C4-2B (cell line): ENCODE data around the gene CLSTN2.
A peak's percentile ranks its signal among the peaks of the same experiment; 100 is the strongest.

Source experiments
- H3K27ac ChIP-seq: fragments of 450-650 bp; 2 replicates; pipeline ENCODE4 v1.5.1; 2017
- ZFX ChIP-seq: fragments of 450-650 bp; IDR thresholded peaks from 2 replicates; pipeline ENCODE4 v1.6.1; 2017
- TF ChIP-seq, protein P1 (sequence below): fragments of 450-650 bp; conservative IDR thresholded peaks from 2 replicates; pipeline ENCODE4 v1.5.1; 2017; ENCODE audit warnings: mild to moderate bottlenecking

The CLSTN2 gene

DNA sequence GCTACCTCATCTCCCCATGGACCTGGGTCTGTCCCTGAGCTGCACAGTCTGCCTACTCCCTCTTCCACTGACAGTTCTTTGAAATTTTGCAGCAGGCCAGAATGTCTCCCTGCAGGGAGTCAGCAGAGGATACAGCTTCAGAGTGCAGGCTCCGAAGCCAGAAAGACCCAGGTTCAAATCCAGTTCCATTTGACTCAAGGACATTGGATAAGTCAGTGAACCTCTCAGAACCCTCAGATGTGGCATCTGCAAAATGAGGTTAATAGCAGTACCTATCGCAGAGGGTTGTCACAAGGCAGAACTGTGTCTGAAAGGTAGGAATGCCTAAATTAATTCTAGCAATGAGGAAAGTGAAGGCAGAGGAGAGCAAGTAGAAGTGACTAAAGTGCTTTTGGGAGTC is 498.4 kb downstream of the CLSTN2 start:
- TF ChIP-seq, protein P1, sequence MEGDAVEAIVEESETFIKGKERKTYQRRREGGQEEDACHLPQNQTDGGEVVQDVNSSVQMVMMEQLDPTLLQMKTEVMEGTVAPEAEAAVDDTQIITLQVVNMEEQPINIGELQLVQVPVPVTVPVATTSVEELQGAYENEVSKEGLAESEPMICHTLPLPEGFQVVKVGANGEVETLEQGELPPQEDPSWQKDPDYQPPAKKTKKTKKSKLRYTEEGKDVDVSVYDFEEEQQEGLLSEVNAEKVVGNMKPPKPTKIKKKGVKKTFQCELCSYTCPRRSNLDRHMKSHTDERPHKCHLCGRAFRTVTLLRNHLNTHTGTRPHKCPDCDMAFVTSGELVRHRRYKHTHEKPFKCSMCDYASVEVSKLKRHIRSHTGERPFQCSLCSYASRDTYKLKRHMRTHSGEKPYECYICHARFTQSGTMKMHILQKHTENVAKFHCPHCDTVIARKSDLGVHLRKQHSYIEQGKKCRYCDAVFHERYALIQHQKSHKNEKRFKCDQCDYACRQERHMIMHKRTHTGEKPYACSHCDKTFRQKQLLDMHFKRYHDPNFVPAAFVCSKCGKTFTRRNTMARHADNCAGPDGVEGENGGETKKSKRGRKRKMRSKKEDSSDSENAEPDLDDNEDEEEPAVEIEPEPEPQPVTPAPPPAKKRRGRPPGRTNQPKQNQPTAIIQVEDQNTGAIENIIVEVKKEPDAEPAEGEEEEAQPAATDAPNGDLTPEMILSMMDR, result no peak
- no peak for TF ChIP-seq ZFX
- H3K27ac ChIP-seq, result no peak overlapping the region

DNA sequence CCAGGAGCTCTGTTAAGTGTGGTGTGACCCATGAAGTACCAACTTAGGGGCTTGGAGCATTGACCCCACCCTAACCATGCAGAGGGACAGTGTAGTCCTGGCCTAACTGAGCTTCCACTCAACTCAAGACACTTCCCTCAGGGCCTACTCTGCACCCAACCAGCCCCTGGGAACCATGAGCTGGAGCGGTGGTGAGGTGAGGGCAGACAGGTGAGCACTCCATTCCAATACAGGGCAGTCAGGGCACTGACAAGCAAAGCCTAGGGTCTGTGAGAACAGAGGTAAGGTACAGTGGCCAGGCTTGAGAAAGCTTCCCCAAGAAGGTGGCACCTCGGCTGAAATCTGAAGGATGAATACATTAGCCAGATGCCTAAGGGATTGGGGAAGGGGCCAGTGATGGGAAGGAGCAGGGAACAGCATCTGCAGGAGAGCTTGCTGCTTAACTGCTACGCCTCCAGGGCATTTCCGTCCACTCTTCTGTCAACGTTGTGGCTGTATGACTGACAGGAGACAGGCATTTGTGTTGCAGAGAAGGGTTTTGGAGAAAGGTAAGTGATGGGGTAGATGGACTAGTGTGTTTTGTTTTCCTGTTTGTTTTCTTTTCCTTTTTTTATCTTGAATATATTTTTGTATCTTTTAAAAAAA is 499.4 kb downstream of the CLSTN2 start:
- TF ChIP-seq, protein P1, result no peak
- no peak for TF ChIP-seq ZFX
- no peak overlapping the region for H3K27ac ChIP-seq

DNA sequence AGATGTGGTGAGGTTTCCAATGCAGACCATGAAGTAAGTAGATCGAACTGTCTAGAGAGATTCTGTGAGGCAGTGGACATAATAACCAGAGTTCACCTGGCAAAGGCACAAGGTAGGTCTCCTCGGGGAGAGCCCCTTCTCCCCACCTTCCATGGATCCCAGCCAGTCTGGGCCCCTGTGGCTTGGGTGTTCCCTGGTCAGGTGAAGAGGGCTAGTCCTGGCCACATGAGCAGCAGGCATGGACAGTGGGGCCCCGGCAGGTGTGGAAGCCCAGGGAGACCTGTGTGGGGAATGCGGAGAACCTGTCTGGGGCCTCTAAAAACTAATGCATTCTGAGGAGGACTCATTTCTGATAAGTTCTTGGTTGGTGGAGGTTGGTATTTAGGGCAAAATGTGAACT is 501.4 kb downstream of the CLSTN2 start:
- TF ChIP-seq, protein P1, result no peak
- no peak for TF ChIP-seq ZFX
- no peak overlapping the region for H3K27ac ChIP-seq

DNA sequence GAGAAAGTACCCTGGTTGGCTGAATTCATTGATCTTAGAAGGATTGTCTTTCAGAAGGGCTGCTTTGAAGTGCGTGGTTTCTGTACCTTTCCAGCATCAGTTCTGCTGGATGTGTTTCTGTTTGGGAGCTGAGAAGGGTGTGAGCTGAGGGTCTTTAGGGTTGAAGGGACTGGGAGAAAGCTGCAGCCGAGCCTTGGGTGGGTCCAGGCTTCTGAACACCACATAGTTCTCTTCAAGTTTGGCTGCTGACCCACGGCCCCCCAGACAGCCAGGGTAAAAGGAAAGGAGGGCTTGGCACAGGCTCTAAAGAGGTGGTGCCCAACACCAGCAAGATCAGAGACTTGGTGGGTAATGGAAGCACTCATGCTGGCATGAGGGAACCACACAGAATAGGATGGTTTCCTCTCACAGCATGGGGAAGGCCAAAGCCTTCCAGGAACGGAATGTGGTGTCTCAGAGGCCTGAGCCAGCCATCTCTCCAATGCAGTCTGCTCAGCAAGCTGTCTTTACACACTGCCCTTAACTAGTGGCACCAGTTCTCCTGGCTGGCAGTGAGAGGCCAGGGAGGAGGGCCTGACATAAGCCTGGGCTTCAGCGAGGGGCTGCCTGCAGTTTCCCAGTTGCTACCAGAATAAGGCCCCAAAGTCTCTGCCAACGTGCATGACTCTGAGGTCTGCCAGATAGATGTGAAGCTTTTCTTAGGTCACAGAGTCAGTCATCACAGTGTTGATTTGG is 503.9 kb downstream of the CLSTN2 start:
- TF ChIP-seq, protein P1, result no peak
- TF ChIP-seq ZFX, result no peak

DNA sequence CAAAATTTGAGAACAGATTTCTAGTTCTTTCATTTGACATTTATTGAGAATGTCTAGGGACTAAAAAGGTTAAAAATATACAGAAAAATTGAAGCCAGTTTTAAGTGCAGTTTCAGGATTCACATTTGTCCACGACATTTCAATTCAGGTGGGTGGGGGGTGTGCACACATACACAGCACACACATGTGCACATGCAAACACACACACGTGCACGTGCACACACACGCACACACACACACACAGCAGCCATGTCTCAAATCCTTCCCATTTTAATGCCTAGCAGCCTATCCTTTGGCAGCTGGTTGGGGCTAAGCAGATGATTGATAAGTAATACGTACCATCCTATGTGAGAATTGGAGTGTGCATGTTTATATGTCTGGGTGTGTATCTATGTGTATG is 504.5 kb downstream of the CLSTN2 start:
- H3K27ac ChIP-seq, result peak overlapping the region; percentile 17
- no peak for TF ChIP-seq ZFX
- TF ChIP-seq, protein P1, result no peak

More for the DNA sequence above, 503.9 kb downstream of the CLSTN2 start:
- H3K27ac ChIP-seq, result peak overlapping the region; percentile 17

DNA sequence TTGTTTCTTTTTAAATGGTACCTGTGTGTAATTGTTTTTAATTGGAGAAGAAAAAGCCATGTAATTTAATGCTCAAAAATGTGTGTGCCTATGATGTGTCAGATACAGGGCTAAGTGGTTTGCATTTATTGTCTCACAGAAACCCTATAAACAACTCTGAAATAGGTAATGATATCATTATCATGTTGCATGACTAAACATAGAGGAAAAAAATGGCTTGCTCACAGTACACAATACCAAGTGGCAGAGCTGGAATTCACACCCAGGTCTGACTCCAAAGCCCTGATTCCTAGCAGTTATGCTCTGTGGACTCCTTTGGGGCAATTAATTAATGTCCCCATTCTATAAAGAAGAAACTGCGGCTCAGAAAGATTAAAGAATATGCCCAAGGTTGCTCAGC is 505.5 kb downstream of the CLSTN2 start:
- TF ChIP-seq, protein P1, result no peak
- TF ChIP-seq ZFX, result no peak
- no peak overlapping the region for H3K27ac ChIP-seq

DNA sequence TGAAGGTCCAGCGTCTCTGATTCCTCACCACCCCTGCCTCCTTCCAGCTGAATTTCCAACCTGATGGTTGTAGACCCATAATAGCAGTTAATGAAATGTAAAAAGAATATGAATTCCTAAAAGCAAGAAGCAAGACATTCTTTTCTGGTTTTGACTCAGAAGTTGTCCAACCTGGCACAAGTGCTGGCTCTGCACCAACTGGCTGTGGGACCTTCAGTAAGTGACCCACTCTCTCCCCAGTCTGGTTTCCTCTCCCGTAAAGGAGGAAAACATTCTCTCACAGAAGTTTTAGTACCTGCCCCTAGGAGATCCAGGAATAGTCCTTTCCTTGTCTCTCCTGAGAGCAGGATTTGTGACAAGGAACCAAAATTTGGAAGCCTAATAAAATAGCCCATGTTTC is 506.0 kb downstream of the CLSTN2 start:
- no peak overlapping the region for H3K27ac ChIP-seq
- TF ChIP-seq, protein P1, result no peak
- no peak for TF ChIP-seq ZFX
